Breast epithelium (tissue), 3 donors: ENCODE data around the gene NLK.

Experiments
- POLR2A ChIP-seq: fragments of 450-650 bp; IDR thresholded peaks from one replicate; pipeline ENCODE4 v1.6.1; 2016; ENCODE audit warnings: antibody characterized with exemption, mild to moderate bottlenecking, moderate library complexity
- POLR2AphosphoS5 ChIP-seq, 3 donors: sonication (generic); formaldehyde crosslinking; IDR thresholded peaks; one replicate each; pipeline ENCODE4 v1.6.1; 2017; ENCODE audit warnings: antibody characterized with exemption in 3 of 3
- TF ChIP-seq, protein P1 (sequence below), 3 donors: fragments of 450-650 bp; IDR thresholded peaks; one replicate each; pipeline ENCODE4 v1.5.1; 2016 to 2017; ENCODE audit warnings: antibody characterized with exemption in 3 of 3, mild to moderate bottlenecking in 3 of 3, moderate library complexity in 3 of 3

DNA sequence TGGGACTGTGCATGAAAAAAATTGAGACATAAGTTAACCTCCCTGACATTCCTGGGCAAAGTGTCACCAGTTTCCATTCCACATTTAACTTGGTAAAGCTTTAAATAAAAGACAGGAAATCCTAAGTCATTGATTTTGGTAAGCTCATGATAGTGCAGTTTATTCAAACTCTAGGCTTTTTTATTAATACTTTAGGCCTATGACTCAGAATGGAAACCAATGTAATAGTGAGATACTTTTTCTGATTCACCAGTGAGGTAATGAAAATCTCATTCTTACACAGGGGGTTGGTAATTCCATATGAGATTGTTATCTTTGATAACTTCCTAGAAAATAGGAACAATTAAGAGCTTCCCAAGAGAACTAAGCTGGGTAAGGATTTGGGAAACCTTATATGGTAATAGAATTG, 91.1 kb downstream of the NLK start:
- TF ChIP-seq, protein P1, sequence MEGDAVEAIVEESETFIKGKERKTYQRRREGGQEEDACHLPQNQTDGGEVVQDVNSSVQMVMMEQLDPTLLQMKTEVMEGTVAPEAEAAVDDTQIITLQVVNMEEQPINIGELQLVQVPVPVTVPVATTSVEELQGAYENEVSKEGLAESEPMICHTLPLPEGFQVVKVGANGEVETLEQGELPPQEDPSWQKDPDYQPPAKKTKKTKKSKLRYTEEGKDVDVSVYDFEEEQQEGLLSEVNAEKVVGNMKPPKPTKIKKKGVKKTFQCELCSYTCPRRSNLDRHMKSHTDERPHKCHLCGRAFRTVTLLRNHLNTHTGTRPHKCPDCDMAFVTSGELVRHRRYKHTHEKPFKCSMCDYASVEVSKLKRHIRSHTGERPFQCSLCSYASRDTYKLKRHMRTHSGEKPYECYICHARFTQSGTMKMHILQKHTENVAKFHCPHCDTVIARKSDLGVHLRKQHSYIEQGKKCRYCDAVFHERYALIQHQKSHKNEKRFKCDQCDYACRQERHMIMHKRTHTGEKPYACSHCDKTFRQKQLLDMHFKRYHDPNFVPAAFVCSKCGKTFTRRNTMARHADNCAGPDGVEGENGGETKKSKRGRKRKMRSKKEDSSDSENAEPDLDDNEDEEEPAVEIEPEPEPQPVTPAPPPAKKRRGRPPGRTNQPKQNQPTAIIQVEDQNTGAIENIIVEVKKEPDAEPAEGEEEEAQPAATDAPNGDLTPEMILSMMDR (IDR thresholded peaks at IDR 0.05) = no peak
- TF ChIP-seq POLR2A = no peak
- TF ChIP-seq POLR2AphosphoS5 (IDR thresholded peaks at IDR 0.05) = no peak
